Measurements from ENCODE around the gene UQCR11. TPM values are rescaled to one million over a fixed set of nuclear protein-coding genes. Genes with fewer than 3 reads are reported as not detected.

Gene UQCR11
- total RNA-seq, 1 experiment from 2014 or later = 59.9 TPM

GRCh38 chr19:1636325-1637236 lies 31.3 kb upstream of the UQCR11 start:
- no peak for DNase-seq (ENCODE audit: low read depth)

- no peak for DNase-seq (ENCODE audit: low read depth)
Measured at GRCh38 chr19:1634938-1635243, 29.6 kb upstream of the UQCR11 start.

GRCh38 chr19:1634242-1634937 lies 29.1 kb upstream of the UQCR11 start:
- no peak for DNase-seq (ENCODE audit: low read depth)

DNA sequence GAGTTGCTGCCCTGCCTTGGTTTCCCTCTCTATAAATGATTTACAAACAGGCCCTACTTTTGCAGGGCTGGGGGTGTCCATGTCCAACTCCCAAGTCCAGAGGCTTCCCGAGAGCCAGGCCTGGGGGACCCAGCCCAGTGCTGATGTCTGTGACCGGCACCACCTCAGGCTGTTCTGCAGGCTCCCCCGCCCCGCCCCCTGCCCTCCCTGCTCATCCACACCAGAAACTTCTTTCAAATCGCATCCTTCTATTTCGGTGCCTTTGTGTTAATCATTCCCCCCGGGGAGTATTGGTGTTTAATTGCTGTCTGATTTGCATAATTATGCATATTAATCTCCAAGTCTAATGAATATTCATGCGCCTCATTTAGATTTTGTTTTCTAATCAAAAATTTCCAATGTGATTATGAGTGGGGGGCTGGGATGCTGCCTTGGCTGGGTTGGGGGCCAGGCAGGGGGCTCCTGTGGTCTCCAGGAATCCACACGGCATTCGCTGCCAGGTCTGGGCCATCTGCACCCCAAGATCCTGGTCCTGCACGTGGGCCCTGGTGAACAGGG lies 28.1 kb upstream of the UQCR11 start:
- no peak for DNase-seq (ENCODE audit: low read depth)

DNA sequence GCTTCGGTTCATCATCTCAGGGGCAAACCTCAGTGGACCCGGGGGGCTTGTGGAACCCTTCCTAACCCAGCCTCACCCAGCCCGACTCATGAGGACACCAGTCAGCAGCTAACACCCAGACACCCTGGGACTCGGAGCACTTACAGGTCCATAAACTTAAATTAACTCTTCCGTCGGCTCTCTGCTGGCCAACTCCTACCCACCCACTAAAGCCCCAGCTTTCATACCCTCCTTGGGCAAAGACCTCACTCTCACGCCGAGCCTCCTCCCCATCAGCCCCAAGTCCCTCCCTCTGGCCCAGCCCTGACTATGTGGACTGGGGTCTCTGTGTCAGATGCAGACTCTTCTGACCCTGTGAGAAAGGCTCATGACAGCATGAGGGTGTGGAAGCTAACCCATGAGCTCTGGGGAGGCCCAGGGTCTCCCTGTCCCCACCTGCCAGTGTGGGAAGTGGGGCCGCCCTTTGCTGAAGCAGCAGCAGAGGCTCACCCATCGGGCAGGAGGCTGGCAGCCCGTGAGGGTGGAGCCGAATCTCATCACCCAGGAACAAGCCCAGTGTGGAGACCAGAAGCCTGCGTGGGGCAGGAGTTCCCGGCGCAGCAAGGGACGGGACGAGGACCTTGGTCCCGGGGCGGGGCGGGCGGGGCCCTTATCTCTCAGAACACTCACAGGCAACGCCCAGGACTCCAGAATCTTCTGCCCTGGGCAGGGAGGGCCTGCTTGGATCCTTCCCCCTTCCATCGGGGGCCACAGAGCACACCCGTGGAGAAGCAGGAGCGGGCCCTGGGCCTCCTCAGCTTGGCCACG lies 27.4 kb upstream of the UQCR11 start:
- no peak for DNase-seq (ENCODE audit: low read depth)

DNA sequence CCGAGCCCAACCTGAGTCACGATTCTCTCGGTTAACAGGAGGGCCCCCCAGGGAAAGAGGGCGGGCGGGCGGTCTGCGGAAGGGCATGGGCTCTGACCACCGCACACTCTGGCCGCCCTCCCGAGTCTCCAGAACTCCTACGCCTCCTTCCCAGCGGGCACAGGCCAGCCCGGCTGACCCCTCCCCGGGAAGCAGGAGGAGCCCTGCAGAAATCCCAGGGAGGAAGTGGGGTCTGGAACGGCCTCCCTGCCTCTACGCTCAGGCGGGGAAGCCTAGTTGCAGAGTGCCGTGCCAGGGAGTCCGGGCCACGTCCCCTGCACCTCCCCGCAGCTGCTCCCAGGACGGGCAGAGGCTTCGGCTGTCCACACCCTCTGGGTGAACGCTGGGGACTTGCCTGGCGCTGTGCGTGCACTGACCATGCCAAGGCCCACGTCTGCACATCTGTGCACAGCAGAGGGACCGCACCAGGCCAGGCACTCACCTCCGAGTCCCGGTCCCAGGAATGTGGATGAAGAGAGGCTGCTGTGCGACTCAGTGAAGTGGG lies 26.4 kb upstream of the UQCR11 start:
- no peak for DNase-seq (ENCODE audit: low read depth)

DNA sequence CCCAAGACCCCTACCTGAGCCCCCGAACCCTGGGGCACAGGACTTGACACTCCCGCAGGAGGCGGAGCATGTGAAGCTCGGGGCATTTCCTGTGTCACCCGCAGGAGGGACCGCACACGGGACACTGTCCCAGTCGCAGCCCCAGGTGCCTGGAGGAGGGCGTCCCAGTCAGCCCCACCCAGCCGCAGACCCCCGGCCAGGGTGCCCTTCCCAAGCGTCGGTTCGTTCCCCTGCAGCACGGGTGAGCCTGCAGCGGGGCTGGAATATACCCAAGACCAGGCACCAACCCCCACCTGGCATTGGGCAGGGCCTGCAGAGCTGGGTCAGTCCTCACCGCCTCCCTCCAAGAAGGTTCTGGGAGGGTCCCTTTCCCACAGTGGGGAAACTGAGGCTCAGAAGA lies 25.5 kb upstream of the UQCR11 start:
- no peak for DNase-seq (ENCODE audit: low read depth)

GRCh38 chr19:1630012-1630411 lies 24.8 kb upstream of the UQCR11 start:
- no peak for DNase-seq (ENCODE audit: low read depth)

DNA sequence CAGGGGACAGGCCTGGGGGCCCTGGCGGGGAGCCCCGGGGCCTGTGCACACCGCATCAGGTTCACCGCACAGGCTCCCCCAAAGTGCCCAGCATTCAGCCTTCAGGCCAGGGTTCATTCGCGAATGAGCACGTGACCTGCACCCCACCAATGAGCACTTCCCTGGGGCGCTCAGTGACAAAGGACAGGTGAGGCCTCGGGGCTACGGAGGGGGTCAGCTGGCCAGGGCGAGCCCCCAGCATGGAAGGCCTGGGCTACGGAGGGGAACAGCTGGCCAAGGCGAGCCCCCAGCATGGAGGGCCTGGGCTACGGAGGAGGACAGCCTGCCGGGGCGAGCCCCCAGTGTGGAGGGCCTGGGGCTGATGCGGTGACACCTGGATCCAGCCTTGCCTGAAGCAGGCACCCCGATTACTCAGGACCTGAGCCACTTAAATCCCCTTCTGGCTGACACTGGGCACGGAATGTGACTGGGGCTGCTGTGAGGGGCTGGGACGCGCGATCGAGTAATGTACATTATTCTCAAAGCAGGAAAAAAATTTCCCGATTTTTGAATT lies 24.1 kb upstream of the UQCR11 start:
- no peak for DNase-seq (ENCODE audit: low read depth)

DNA sequence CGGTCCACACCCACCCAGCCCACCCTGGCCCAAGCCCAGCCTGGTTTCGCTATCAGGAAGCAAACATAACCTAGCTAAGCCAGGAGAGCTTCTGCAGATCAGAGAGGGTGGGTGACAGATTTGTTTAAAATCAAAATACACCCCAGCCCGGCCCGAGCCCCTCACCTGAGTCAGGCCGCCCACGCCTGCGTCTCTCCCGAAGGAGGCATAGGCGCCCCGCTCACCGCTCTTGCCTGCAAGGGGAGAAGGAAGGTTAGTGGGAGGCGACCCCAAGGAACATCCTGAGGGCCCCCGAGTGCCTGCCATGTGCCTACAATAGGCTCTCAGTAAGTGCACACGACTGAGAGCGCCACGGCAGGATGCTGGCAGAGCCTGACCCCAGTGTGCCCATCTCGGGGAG lies 21.9 kb upstream of the UQCR11 start:
- no peak for DNase-seq (ENCODE audit: low read depth)

GRCh38 chr19:1626417-1627010 lies 21.3 kb upstream of the UQCR11 start:
- no peak for DNase-seq (ENCODE audit: low read depth)

DNA sequence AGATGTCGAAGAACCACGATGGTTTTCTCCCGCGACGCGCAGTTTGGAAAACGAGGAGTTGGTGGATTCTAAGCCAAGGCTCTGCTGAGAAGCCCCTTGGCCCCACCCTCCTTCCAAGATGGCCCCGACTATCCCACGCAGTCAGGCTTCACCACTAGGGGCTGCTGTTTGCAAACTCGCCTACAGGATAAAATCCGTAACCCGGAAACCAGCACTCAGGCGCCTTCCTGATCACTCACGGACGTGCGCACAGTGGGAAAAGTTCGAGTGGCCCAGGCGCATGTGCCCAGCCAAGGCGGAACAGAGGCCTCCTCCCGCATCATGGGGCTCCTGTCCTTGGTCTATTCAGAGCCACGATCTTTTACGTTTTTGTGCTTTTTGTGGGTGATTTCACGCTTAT lies 19.2 kb upstream of the UQCR11 start:
- DNase-seq (ENCODE audit: low read depth) = peak; percentile 26

- no peak for DNase-seq (ENCODE audit: low read depth)
Measured at GRCh38 chr19:1622541-1622940, 17.3 kb upstream of the UQCR11 start.

DNA sequence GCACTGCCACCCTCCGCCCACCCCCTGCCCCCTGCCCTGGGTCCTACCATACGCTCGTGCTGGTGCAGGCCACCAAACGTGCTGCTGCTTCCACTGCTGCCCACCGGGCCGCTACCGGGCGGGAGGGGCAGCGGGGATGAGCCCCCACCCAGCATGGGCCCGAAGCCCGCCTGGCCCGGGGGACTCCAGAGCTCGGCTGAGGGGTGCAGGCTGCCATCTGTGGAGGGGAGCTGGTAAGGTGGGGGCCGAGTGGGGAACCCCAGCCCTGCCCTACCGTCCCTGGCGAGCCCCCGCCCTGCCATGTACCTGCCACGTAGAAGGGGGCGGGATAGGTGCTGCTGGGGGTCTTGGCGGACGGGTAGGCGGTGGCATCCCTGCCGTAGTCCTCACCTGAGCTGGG lies 16.7 kb upstream of the UQCR11 start:
- no peak for DNase-seq (ENCODE audit: low read depth)

- DNase-seq (ENCODE audit: low read depth) = no peak
Measured at GRCh38 chr19:1621574-1621973, 16.3 kb upstream of the UQCR11 start.

DNA sequence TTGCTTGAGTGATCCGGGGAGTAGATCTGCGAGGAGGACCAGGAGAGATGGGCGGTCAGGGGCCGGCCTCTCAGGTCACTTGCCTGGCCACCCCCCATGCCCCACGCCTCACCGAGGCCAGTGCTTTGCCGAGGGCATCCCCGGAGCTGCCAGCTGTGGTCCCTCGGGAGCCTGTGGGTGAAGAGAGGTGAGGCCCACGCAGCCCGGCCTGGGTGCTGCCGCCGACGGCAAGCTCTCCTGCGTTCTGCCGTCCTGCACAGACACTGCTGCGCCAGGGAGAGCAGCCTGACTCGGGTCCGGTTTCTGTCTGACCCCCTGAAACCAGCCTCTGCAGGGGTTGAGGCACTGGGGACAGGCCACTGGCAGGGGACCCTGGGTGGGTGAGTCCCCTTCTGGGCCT lies 15.8 kb upstream of the UQCR11 start:
- DNase-seq (ENCODE audit: low read depth) = no peak

- no peak for DNase-seq (ENCODE audit: low read depth)
Measured at GRCh38 chr19:1620502-1620901, 15.2 kb upstream of the UQCR11 start.

DNA sequence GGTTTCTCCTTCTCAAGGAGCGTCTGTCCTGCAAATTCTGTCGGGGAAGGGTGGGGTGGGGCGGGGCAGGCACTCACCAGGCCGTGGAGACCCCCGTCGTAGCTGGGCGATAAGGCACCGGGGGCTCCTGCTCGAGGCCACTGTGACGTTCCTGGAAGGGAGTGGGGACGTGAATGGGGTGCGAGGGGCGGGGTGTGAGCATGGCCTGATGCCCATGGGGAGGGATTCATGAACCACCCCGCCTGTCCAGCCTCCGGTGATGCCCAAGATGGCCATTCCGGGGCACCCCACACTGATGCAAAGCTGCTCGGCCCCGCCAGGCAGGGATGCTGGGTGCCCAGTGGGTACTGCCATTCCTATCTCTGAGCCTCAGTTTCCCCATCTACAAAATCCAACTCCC lies 14.4 kb upstream of the UQCR11 start:
- no peak for DNase-seq (ENCODE audit: low read depth)

DNA sequence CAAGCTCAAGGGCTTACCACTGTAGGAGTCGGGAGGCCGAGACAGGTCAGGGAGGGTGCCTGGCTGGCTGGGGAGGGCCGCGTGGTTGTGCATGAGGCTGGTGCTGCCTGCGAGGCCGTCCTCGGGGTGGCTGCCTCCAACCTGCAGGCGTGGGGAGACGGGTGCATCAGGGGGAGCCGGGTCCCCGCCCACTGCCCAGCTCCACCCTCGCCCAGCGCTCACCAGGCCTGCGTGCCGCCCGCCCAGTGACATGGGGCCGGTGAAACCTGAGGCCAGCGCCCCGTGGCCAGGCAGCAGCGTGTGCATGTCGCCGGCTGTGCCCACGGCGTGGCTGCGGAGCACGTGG lies 13.8 kb upstream of the UQCR11 start:
- DNase-seq (ENCODE audit: low read depth) = no peak

DNA sequence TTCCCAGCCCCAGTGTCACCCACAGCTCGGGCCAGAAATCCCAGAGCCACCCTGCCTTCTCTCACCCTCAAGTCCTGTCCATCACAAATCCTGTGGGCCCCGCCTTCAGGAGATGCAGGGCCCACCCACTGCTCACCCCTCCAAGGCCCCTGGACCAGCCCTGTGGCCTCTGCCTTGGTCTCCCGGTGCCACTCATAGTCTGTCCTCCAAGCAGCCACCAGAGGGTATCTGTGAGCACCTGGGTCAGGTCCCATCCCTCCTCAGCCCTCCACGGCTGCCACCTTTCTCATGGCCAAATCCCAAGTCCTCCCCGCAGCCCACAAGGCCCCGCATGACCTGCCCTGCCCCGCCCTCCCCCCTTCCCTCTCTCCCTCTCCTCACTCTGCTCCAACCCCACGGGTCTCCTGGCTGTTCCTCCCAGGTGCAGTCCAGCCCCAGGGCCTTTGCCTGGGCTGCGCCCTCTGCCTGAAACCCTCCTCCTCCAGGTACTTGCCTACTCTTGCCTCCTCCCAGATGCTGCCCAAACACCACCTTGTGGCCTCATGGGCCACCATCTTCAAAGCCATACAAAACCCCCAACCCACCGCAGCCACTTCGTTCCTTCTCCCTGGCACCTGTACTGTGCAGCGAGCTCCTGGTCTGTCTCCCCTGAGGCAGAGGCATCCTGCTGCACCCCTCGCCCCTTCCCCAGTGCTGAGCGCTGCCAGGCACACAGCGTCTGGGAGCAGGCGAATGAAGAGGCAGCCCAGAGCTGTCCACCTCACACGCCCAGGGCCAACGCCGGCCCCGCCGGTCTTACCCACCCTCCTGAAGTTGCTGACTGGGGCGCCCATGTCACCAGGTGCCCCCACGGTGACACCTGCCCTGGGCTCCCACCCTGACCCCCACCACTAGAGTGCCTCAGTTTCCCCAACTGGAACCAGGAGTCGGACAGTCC lies 13.2 kb upstream of the UQCR11 start:
- DNase-seq (ENCODE audit: low read depth) = no peak

Measured in LHCN-M2 (cell line).